Measurements from ENCODE around the gene PARD3. TPM values are rescaled to one million over a fixed set of nuclear protein-coding genes. Genes with fewer than 3 reads are reported as not detected.

The PARD3 gene
- total RNA-seq, 1 donor from 2014 or later, result 58.7 TPM

GRCh38 chr10:34131152-34131551 is 683.9 kb downstream of the PARD3 start:
- Histone ChIP-seq H3K4me1 (peaks cover 8% of the 10 kb centered on the region), H3K9ac (no peak overlapping the region), H3K4me2 (no peak overlapping the region), H3K36me3 (no peaks in the 10 kb centered on the region), H3F3A (ENCODE audit: low read depth) (peaks cover 2% of the 10 kb centered on the region), H2AFZ (replicated peaks) (no peak overlapping the region), H4K20me1 (ENCODE audit: low read depth) (no peaks in the 10 kb centered on the region), H3K27me3 (no peaks in the 10 kb centered on the region), H3K9me3 (ENCODE audit: low read depth) (no peaks in the 10 kb centered on the region), H3K4me3 (no peak overlapping the region), H3K27ac (no peak overlapping the region), H3K79me2 (ENCODE audit: low read depth) (no peaks in the 10 kb centered on the region)
- H3K9me3 Mint-ChIP-seq, result peaks cover 8% of the 10 kb centered on the region
- DNase-seq (ENCODE audit: low spot score), result no peak
- peaks cover 28% of the 10 kb centered on the region for H3K36me3 Mint-ChIP-seq
- H3K27me3 Mint-ChIP-seq (ENCODE audit: insufficient read depth, low read depth), result no peaks in the 10 kb centered on the region
- TF ChIP-seq EZH2 (IDR thresholded peaks at IDR 0.05) (no peak), CTCF (IDR thresholded peaks at IDR 0.05) (no peak), EZH2phosphoT487 (IDR thresholded peaks at IDR 0.05) (no peak)
- no peak overlapping the region for H3K4me3 Mint-ChIP-seq
- H3K27ac Mint-ChIP-seq, result no peak overlapping the region
- peaks cover 12% of the 10 kb centered on the region for H3K4me1 Mint-ChIP-seq

- no peaks in the 10 kb centered on the region for H4K20me1 ChIP-seq (ENCODE audit: low read depth)
- H3K27ac ChIP-seq, result no peak overlapping the region
- H3K27me3 ChIP-seq, result no peaks in the 10 kb centered on the region
- Mint-ChIP-seq H3K9me3 (peaks cover 4% of the 10 kb centered on the region), H3K4me3 (no peak overlapping the region), H3K27ac (no peak overlapping the region), H3K4me1 (peaks cover 24% of the 10 kb centered on the region), H3K36me3 (peaks cover 24% of the 10 kb centered on the region), H3K27me3 (ENCODE audit: insufficient read depth, low read depth) (no peaks in the 10 kb centered on the region)
- H3K36me3 ChIP-seq, result no peaks in the 10 kb centered on the region
- no peak for TF ChIP-seq EZH2phosphoT487 (IDR thresholded peaks at IDR 0.05)
- TF ChIP-seq EZH2 (IDR thresholded peaks at IDR 0.05), result no peak
- no peak for TF ChIP-seq CTCF (IDR thresholded peaks at IDR 0.05)
- peaks cover 12% of the 10 kb centered on the region for H3F3A ChIP-seq (ENCODE audit: low read depth)
- no peak overlapping the region for H3K4me3 ChIP-seq
- no peak overlapping the region for H3K9ac ChIP-seq
- H3K4me1 ChIP-seq, result peaks cover 17% of the 10 kb centered on the region
- H3K9me3 ChIP-seq (ENCODE audit: low read depth), result no peaks in the 10 kb centered on the region
- no peak overlapping the region for H3K4me2 ChIP-seq
- no peaks in the 10 kb centered on the region for H3K79me2 ChIP-seq (ENCODE audit: low read depth)
- no peak for DNase-seq (ENCODE audit: low spot score)
- H2AFZ ChIP-seq (replicated peaks), result no peak overlapping the region
Measured at GRCh38 chr10:34127676-34128075, 687.4 kb downstream of the PARD3 start.

GRCh38 chr10:34126371-34127151 is 688.5 kb downstream of the PARD3 start:
- TF ChIP-seq EZH2 (IDR thresholded peaks at IDR 0.05) (no peak), EZH2phosphoT487 (IDR thresholded peaks at IDR 0.05) (no peak), CTCF (IDR thresholded peaks at IDR 0.05) (no peak)
- Histone ChIP-seq H3K27ac (peak overlapping the region; percentile 81), H2AFZ (replicated peaks) (no peak overlapping the region), H3K36me3 (no peaks in the 10 kb centered on the region), H4K20me1 (ENCODE audit: low read depth) (no peaks in the 10 kb centered on the region), H3F3A (ENCODE audit: low read depth) (peaks cover 12% of the 10 kb centered on the region), H3K4me2 (peak overlapping the region; percentile 64), H3K9me3 (ENCODE audit: low read depth) (no peaks in the 10 kb centered on the region), H3K4me1 (peaks cover 17% of the 10 kb centered on the region), H3K79me2 (ENCODE audit: low read depth) (no peaks in the 10 kb centered on the region), H3K4me3 (no peak overlapping the region), H3K27me3 (no peaks in the 10 kb centered on the region), H3K9ac (no peak overlapping the region)
- Mint-ChIP-seq H3K4me3 (no peak overlapping the region), H3K27me3 (ENCODE audit: insufficient read depth, low read depth) (no peaks in the 10 kb centered on the region), H3K9me3 (peaks cover 4% of the 10 kb centered on the region), H3K36me3 (peaks cover 24% of the 10 kb centered on the region), H3K4me1 (peaks cover 35% of the 10 kb centered on the region), H3K27ac (no peak overlapping the region)
- DNase-seq (ENCODE audit: low spot score), result no peak

Data from neural progenitor cell (in vitro differentiated cells).